Liver (tissue), 3 donors: ENCODE measurements around the gene FOCAD.

ENCODE experiments used
- EGR1 ChIP-seq, 2 donors: IDR thresholded peaks; 2 replicates each; pipeline ENCODE4 v1.6.1; 2016 to 2018; ENCODE audit warnings: antibody characterized with exemption in 2 of 2, low read depth in 2 of 2
- GABPA ChIP-seq, 2 donors: IDR thresholded peaks in 1 of 2; conservative IDR thresholded peaks in 1 of 2; 2 replicates each; pipeline ENCODE4 v1.6.1; 2016; ENCODE audit warnings: antibody characterized with exemption in 2 of 2, mild to moderate bottlenecking in 1 of 2, moderate library complexity in 1 of 2
- HNF4A ChIP-seq, 2 donors: conservative IDR thresholded peaks; 2 replicates each; pipeline ENCODE4 v1.6.1; 2016; ENCODE audit warnings: antibody characterized with exemption in 2 of 2, mild to moderate bottlenecking in 2 of 2
- MAX ChIP-seq: IDR thresholded peaks from 2 replicates; pipeline ENCODE4 v1.6.1; 2016; ENCODE audit warnings: antibody characterized with exemption
- RAD21 ChIP-seq, 2 donors: IDR thresholded peaks; 2 replicates each; pipeline ENCODE4 v1.6.1; 2016; ENCODE audit warnings: antibody characterized with exemption in 2 of 2, mild to moderate bottlenecking in 2 of 2
- REST ChIP-seq: IDR thresholded peaks from 2 replicates; pipeline ENCODE4 v1.6.1; 2016; ENCODE audit warnings: antibody characterized with exemption, mild to moderate bottlenecking
- RXRA ChIP-seq, 2 donors: IDR thresholded peaks; 2 replicates each; pipeline ENCODE4 v1.6.1; 2017 to 2018; ENCODE audit warnings: antibody characterized with exemption in 2 of 2, mild to moderate bottlenecking in 1 of 2
- SP1 ChIP-seq: IDR thresholded peaks from 2 replicates; pipeline ENCODE4 v1.6.1; 2018; ENCODE audit warnings: antibody characterized with exemption, mild to moderate bottlenecking
- TAF1 ChIP-seq: conservative IDR thresholded peaks from 2 replicates; pipeline ENCODE4 v1.6.1; 2016; ENCODE audit warnings: antibody characterized with exemption, mild to moderate bottlenecking
- YY1 ChIP-seq: IDR thresholded peaks from 2 replicates; pipeline ENCODE4 v1.6.1; 2016; ENCODE audit warnings: antibody characterized with exemption, mild to moderate bottlenecking
- ZBTB33 ChIP-seq: IDR thresholded peaks from 2 replicates; pipeline ENCODE4 v1.6.1; 2016; ENCODE audit warnings: antibody characterized with exemption
- TF ChIP-seq, protein P1 (sequence below): fragments of 150-350 bp; IDR thresholded peaks from 2 replicates; pipeline ENCODE4 v1.5.1; 2017; ENCODE audit warnings: improper control_type of control experiment, low read depth, low read length; ENCODE audit not compliant: missing input control
- TF ChIP-seq, protein P2 (sequence below): IDR thresholded peaks from 2 replicates; pipeline ENCODE4 v1.6.1; 2016; ENCODE audit warnings: antibody characterized with exemption
- donor health status: healthy.
- donor health status: healthy.

- TF ChIP-seq ZBTB33 = no peak
- TF ChIP-seq RAD21 (IDR thresholded peaks at IDR 0.05) = no peak
- TF ChIP-seq, protein P1, sequence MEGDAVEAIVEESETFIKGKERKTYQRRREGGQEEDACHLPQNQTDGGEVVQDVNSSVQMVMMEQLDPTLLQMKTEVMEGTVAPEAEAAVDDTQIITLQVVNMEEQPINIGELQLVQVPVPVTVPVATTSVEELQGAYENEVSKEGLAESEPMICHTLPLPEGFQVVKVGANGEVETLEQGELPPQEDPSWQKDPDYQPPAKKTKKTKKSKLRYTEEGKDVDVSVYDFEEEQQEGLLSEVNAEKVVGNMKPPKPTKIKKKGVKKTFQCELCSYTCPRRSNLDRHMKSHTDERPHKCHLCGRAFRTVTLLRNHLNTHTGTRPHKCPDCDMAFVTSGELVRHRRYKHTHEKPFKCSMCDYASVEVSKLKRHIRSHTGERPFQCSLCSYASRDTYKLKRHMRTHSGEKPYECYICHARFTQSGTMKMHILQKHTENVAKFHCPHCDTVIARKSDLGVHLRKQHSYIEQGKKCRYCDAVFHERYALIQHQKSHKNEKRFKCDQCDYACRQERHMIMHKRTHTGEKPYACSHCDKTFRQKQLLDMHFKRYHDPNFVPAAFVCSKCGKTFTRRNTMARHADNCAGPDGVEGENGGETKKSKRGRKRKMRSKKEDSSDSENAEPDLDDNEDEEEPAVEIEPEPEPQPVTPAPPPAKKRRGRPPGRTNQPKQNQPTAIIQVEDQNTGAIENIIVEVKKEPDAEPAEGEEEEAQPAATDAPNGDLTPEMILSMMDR = no peak
- no peak for TF ChIP-seq EGR1 (IDR thresholded peaks at IDR 0.05; ENCODE audit: low read depth in 2 of 2)
- TF ChIP-seq, protein P2, sequence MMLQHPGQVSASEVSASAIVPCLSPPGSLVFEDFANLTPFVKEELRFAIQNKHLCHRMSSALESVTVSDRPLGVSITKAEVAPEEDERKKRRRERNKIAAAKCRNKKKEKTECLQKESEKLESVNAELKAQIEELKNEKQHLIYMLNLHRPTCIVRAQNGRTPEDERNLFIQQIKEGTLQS = no peak
- TF ChIP-seq REST = no peak
- no peak for TF ChIP-seq TAF1
- no peak for TF ChIP-seq YY1
- no peak for TF ChIP-seq RXRA (IDR thresholded peaks at IDR 0.05)
- no peak for TF ChIP-seq GABPA (IDR thresholded peaks at IDR 0.05 in 1 of 2, conservative IDR thresholded peaks at IDR 0.05 in 1 of 2)
- no peak for TF ChIP-seq SP1
- no peak for TF ChIP-seq HNF4A (conservative IDR thresholded peaks at IDR 0.05)
- TF ChIP-seq MAX = no peak
Observed at GRCh38 chr9:20804489-20805250, 120.6 kb downstream of the FOCAD start.
